Measurements from ENCODE around the gene RSF1.
"Not testable (repeated sequence)": the region's sequence is repeated elsewhere in the genome, so short reads cannot be mapped to it uniquely, and the experiment has no call there.

Gene RSF1

GRCh38 chr11:77669848-77670511 lies 150.5 kb downstream of the RSF1 start:
- no peak for DNase-seq (ENCODE audit: low spot score)

DNA sequence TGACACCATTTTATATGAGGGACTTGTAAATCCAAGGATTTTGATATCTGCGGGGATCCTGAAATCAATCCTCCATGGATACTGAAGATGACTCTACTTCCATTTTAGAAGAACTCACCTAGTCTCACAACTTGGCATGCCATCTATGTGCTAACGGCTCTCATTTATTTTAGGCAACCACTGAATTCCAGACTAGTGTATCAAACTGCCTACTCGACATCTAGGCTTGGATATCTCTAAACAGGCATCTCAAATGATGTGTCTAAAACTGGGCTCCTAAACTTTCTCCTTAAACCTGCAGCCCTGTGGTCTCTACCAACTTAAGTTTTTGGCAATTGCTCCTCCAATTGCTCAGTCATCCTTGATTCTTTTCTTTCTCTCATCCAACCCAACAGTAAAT lies 151.8 kb downstream of the RSF1 start:
- DNase-seq (ENCODE audit: low spot score), result no peak

DNA sequence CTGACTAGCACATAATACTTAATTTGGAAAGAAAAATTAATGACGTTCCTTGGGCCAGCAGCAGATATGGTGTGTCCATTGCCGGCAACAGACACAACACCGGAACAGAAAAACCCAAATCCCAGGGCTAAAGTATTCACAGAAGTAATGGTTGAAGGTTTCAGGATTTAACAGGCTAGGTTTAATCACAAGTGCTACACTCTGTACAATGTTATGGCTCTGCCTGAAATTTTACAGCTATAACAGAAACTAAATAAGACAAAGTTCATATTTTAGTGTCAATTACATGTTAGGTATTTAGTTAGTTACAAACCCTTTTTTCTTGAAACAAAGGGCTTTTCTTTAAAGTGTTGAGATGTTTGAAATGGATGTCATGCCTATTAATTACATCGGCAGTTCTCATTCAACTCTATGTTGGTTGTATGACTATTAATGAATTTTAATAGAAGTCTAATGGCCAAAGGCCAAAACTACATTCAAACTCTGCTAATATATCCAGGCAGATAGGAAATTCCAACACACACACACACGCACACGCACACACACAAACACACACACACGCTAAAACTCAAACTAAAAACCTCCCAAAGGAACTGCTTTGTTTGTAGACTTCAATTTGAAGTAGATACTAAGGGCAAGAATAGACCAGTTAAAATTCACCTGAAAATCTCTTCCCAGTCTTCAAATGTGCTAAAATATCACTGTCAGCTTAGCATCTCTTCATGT lies 155.1 kb downstream of the RSF1 start:
- no peak for DNase-seq (ENCODE audit: low spot score)

DNA sequence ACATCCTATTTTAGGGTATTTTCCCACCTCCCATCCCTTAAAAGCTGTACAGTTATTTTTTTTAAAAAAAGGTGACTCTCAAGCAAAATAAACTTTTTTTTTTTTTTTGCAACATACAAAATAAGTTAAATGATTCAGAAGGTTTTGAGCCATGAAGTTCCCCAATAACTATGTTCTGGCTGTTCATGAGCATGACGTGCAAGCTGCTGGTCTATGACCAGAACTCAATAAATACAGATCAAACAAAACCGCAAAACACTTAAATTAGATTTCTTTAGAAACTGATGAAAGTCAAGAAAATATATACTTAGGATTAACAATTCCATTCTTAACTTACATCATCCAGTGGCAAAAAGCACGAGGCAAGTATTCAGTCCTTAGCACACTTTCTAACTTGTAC lies 158.9 kb downstream of the RSF1 start:
- DNase-seq (ENCODE audit: low spot score), result no peak

DNA sequence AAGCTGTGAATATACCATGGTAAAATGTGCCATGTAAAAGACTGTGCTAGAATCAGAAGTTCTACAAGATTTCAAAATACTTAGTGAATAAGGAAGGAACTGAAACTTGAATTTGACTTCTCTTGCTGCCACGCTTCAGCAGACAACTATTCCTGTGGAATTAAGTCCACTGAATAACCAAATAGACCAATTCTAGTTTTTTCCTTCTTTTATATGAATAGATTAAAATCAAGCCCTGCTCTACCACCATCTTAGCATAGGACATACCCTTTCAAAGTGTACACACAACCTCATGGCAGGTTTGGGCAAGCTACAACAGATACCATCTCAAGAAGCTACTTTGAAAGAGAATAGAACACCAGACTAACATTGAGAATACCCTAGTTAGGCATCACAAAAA lies 159.6 kb downstream of the RSF1 start:
- no peak for DNase-seq (ENCODE audit: low spot score)

DNA sequence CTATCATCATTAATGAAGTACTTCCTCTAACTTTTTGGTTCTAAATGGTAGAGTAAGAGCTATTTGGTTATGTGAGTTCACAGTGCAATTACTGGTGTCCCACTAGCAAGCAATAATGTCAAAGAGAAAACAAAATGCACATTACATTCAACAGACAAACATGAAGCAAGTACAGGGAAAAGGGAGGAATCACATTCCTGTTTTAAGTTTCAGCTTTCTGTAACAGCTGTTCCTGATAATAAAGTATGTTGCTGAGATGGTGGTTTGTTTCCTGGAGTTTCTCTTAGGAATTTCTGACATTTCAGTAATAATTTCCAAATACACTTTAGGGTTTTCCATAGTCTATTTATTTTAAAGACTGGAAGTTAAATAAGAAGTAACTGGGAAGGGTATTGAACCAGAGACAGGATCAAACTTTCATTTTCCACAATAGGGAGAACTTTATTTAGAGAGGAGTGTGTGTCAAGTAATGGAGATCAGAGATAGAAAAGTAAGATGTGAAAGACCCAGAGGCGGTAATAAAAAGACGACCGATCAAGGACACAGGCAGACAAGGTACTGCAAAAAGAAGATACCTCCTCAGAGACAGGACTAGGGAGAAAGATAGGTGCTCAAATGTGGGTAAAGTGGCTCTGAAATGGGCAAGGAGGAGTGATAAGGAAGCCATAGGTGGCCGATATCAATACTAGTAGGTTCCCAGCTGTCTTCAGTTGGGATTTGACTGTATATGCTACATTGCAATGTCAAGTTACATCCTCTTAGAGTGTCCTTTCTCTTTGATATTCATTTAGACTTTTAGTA lies 162.1 kb downstream of the RSF1 start:
- DNase-seq (ENCODE audit: low spot score), result peak; percentile 10

DNA sequence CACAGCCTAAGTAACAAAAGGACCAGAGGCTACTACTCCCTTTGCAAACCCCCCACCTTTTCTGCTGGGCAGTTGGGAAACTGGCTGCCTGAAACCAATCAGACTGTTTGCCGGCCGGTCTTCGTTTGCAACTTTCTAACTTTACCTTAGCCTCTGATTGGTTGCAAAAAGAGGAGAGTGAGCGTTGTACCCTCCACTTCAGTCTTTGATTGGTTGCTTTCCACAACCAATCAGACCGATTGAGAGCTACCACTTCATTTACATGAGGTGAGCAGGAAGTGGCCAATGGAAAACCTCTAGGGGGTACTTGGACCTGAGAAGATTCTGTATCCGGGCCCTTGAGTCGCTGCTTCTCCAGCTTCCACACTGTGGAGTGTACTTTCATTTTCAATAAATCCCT lies 164.2 kb downstream of the RSF1 start:
- DNase-seq (ENCODE audit: low spot score), result no peak

DNA sequence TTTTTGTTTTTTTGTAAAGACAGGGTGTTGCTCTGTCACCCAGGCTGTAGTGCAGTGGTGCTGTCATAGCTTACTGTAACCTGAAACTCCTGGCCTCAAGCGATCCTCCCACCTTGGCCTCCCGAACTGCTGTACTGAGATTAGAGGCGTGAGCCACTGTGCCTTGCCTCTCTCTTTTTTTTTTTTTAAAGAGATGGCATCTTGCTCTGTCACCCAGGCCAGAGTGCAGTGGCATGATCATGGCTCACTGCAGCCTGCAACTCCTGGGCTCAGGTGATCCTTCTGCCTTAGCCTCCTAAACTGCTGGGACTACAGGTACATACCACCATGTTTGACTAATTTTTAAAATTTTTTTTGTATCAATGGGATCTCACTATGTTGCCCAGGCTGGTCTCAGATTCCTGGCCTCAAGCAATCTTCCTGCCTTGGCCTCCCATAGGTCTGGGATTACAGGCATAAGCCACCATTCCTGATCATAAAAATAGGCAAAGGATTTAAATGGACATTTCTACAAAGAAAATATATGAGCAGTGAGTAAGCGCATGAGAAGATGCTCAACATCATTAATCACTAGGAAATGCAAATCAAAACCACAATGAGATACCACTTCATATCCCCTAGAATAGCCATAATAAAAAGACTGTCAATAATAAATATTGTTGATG lies 165.6 kb downstream of the RSF1 start:
- DNase-seq (ENCODE audit: low spot score), result no peak

DNA sequence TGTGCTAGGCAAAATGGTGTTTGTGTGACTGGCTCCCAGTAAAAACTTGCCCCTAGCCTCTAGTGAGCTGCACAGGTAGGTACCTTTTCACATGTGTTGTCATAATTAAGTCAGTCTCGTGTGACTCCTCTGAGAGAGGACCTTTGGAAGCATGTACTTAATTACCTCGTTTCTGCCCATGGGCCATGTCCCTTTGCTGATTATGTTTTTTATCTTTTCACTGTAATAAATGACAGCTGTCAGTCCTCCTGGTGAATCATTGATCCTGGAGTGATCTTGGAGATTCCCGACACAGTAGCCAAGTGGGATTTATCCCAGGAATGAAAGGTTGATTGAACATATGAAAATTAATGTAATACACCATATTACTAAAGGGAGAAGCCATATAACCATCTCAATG lies 170.4 kb downstream of the RSF1 start:
- DNase-seq (ENCODE audit: low spot score), result no peak

- DNase-seq (ENCODE audit: low spot score), result no peak
These were observed 172.7 kb downstream of the RSF1 start for GRCh38 chr11:77647654-77648305.

- DNase-seq (ENCODE audit: low spot score), result no peak
These were observed 175.6 kb downstream of the RSF1 start for GRCh38 chr11:77644887-77645286.

DNA sequence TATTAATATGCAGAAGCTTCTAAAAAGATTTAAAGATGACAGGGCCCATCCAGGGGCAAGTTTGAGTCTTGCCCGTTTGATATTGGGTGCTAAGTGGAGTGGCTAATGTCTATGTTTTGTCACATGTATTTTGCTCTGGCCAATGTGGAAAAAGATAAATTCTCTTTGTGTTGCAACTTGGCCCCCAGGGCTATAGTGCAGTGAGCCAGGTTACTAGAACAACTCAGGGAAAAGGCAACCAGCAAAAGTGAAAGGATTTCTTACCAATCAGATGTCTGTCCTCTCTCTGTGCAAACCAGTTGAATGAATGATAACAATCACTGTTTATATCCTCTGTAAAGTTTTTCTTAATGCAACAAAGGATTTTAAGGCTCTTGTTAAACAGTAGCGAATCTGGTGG lies 178.3 kb downstream of the RSF1 start:
- DNase-seq (ENCODE audit: low spot score), result no peak

DNA sequence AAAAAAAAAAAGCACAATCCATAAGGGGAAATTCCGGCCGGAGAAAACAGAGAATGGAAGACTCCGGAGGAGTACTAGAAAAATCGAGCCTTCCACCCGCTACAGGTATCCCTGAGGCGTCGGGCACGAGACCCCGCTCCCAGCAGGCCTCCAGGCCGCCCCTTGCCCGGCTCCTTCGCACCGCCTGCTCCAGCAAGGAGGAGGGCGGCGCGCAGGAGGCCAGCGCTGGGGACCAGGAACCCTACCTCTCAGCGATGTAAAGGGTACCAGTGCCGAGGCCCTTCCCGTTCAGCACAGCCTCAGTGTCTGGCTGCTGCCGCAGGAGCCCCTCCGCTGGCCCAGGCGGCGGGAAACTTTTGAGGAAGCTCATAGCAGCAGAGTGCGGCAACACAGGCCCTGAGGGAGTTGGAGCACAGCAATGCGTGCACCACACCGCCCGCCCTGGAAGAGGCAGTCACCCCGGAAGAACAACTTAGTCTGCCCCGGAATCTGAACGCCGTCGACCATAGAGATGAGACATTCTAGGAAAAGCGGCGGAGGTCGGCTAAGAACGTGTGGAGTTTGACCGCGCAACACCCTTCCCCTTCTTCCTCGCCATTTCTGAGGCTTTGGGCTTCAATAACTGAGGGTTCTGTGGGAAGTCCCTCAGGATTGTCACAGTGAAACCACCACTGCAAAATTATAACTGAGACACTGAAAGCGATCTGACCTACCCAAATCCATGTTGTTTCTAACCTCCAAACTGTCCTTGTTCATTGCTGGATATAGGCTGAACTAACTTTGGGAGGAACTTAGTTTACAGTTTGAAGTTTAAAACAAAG lies 183.0 kb downstream of the RSF1 start, which contains the start of gene CLNS1A:
Gene CLNS1A, minus strand, starts transcription at position 450 of the 821 bp plus-strand sequence. Its CDS starts 80 bp downstream, at position 370.
- peak; percentile 75 for DNase-seq (ENCODE audit: low spot score)

GRCh38 chr11:77636731-77637344 lies 183.7 kb downstream of the RSF1 start:
- no peak for DNase-seq (ENCODE audit: low spot score)

- DNase-seq (ENCODE audit: low spot score), result not testable (repeated sequence)
These were observed 186.6 kb downstream of the RSF1 start for GRCh38 chr11:77633926-77634325.

GRCh38 chr11:77630157-77630710 lies 190.3 kb downstream of the RSF1 start:
- no peak for DNase-seq (ENCODE audit: low spot score)

DNA sequence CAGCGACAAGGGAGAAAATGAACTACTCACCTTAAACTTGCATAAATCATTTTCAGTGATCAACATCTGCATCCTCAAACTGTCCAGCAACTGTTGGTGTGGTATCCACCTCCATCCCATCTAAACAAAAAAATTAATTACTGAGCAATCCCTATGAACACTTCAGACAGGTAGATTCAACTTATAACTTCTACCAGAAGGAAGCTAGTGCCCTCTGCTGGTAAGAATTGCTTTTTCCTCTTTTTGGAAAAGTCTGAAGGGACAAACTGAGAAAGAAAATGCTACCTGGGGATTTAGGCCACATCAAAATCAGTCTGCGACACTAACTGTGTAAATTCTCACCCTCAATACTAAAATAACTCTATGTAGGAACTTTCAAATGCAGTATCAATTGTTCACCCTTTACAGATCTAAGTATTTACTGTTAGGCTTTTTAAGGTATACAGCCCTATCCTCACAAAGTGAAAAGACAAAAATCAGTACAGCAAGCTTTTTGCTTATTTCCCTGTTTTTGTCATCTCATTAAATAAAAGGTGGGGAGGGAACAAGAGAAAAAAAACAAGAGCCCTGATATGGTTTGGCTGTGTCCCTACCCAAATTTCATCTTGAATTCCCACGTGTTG lies 200.8 kb downstream of the RSF1 start:
- DNase-seq (ENCODE audit: low spot score), result no peak

DNA sequence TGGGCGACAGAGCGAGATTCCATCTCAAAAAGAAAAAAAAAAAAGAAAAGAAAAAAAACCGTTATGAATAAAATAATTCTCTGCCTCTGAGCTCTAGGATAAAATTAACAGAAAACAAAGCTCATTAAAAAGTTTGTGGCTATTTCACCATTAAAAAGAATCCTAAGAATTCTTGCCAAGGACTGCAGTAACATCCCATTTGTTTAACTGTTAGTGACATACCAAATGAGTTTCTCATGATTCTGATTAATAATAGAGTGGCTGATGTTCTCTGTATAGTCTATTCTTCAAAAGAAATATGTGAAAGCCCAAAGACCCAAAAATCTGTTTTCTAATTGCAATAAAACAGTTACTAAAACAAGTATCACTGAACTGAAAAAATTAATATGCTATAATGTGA lies 202.6 kb downstream of the RSF1 start:
- DNase-seq (ENCODE audit: low spot score), result no peak

- no peak for DNase-seq (ENCODE audit: low spot score)
These were observed 208.6 kb downstream of the RSF1 start for GRCh38 chr11:77611921-77612320.
